Measurements from ENCODE around the gene NREP. TPM values are rescaled to one million over a fixed set of nuclear protein-coding genes. Genes with fewer than 3 reads are reported as not detected.

The NREP gene
- total RNA-seq, 2 donors from 2014 or later = 10.1 to 16.8 TPM

DNA sequence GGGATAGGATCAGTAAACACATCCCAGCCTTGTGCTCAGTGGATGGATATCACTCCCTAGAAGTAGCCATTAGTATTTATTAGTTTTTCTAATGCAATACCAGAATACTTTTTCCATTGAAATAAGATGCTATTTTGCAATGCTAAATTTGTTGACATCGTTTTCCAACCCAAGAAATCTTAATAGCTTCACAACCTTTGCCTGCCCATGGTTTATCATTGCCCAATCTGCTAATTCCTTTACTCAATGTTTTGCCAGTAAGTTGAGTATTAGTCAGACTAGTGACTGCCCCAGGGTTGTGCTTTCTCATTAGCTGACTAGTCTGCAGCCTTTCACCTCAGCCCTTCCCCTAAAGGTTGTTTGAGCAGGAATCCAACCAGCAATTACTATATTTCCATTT is 62.9 kb downstream of the NREP start:
- Mint-ChIP-seq H3K27me3 (ENCODE audit: low read depth) (peaks cover 6% of the 10 kb centered on the region), H3K4me3 (no peak overlapping the region), H3K9me3 (no peaks in the 10 kb centered on the region), H3K4me1 (ENCODE audit: low read depth) (peaks cover 6% of the 10 kb centered on the region), H3K36me3 (ENCODE audit: insufficient read depth in 2 of 2) (no peaks in the 10 kb centered on the region), H3K27ac (no peak overlapping the region)
- ATAC-seq (replicated peaks in 1 of 2) (no peak), DNase-seq (no peak)

GRCh38 chr5:111691914-111692313 is 65.1 kb downstream of the NREP start:
- DNase-seq (no peak), ATAC-seq (replicated peaks in 1 of 2) (no peak)
- H3K36me3 Mint-ChIP-seq (ENCODE audit: insufficient read depth in 2 of 2) = no peaks in the 10 kb centered on the region
- H3K9me3 Mint-ChIP-seq = no peaks in the 10 kb centered on the region
- peaks cover 6% of the 10 kb centered on the region for H3K4me1 Mint-ChIP-seq (ENCODE audit: low read depth)
- H3K27ac Mint-ChIP-seq = no peak overlapping the region
- H3K27me3 Mint-ChIP-seq (ENCODE audit: low read depth) = no peaks in the 10 kb centered on the region
- H3K4me3 Mint-ChIP-seq = no peak overlapping the region

DNA sequence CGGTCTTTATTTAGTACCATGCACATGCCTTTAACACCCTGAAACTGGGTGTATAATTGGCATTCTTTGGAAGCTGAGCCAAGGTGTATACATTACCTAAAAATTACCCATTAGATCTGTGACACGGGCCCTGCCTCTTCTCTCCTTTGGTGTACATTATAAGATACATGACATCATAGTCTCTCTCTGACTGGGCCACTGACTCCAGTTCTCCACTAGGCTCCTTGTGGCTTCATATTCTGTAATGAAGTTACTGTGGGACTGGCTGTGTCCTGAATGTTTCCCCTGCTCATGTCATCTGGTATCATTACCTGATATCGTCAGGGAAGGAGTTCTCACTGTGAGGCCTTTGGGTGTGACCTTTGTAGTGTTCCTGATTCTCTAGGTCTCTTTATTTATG is 65.5 kb downstream of the NREP start:
- Mint-ChIP-seq H3K4me1 (ENCODE audit: low read depth) (peaks cover 6% of the 10 kb centered on the region), H3K9me3 (no peaks in the 10 kb centered on the region), H3K27ac (no peak overlapping the region), H3K4me3 (no peak overlapping the region), H3K27me3 (ENCODE audit: low read depth) (no peaks in the 10 kb centered on the region), H3K36me3 (ENCODE audit: insufficient read depth in 2 of 2) (no peaks in the 10 kb centered on the region)
- peak; percentile 53 to 60 for ATAC-seq (replicated peaks in 1 of 2)
- DNase-seq = no peak

- ATAC-seq (replicated peaks in 1 of 2) = no peak
- Mint-ChIP-seq H3K4me1 (ENCODE audit: low read depth) (peaks cover 6% of the 10 kb centered on the region), H3K9me3 (no peaks in the 10 kb centered on the region), H3K36me3 (ENCODE audit: insufficient read depth in 2 of 2) (no peaks in the 10 kb centered on the region), H3K4me3 (no peak overlapping the region), H3K27me3 (ENCODE audit: low read depth) (no peaks in the 10 kb centered on the region), H3K27ac (no peak overlapping the region)
- no peak for DNase-seq
Observed at GRCh38 chr5:111689357-111689935, 67.5 kb downstream of the NREP start.

DNA sequence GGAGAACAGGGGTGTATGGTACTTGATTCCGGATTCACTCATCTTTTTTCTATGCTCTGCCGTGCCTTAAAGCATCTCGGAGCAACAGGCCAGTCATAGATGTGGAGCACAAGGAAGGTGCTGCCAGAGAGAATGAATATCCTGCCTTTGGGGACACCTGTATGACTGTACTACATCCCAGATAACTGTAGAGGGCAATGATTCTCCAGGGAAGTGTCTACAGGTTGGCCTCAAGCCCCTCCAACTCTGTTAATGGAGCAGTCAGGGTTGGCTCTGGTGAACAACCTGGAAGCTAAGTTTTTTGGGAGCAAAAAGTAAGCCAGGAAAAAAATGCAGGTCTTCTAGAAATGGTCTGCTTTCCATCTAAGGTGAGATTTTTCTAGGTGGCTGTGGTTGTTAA is 71.0 kb downstream of the NREP start:
- Mint-ChIP-seq H3K4me1 (ENCODE audit: low read depth) (no peaks in the 10 kb centered on the region), H3K4me3 (no peak overlapping the region), H3K36me3 (ENCODE audit: insufficient read depth in 2 of 2) (no peaks in the 10 kb centered on the region), H3K27ac (no peak overlapping the region), H3K9me3 (no peaks in the 10 kb centered on the region), H3K27me3 (ENCODE audit: low read depth) (no peaks in the 10 kb centered on the region)
- DNase-seq (no peak), ATAC-seq (replicated peaks in 1 of 2) (no peak)

DNA sequence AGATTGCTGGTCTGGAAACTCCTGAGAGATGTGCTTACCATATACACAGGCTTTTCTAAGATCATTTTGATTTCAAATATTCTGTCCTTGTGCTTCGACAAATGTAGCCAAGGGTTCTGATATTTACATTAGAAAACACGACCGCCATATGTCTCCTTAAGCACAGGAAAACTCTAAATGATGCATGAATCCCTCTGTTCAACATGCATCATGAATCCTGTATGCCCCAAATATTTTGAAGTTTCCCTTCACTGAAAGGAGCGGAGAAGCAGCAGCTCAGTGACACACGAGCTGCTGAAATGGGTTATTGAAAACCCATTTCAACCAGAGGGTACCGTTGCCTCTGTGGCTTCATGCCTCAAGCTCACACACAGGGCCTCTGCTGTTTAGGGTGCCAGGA is 74.4 kb downstream of the NREP start:
- H3K27me3 Mint-ChIP-seq (ENCODE audit: low read depth) = no peaks in the 10 kb centered on the region
- ATAC-seq (replicated peaks in 1 of 2) (no peak), DNase-seq (no peak)
- no peaks in the 10 kb centered on the region for H3K4me1 Mint-ChIP-seq (ENCODE audit: low read depth)
- H3K27ac Mint-ChIP-seq = no peak overlapping the region
- H3K9me3 Mint-ChIP-seq = no peaks in the 10 kb centered on the region
- H3K36me3 Mint-ChIP-seq (ENCODE audit: insufficient read depth in 2 of 2) = no peaks in the 10 kb centered on the region
- no peak overlapping the region for H3K4me3 Mint-ChIP-seq

- Mint-ChIP-seq H3K4me3 (no peak overlapping the region), H3K36me3 (ENCODE audit: insufficient read depth in 2 of 2) (no peaks in the 10 kb centered on the region), H3K27ac (no peak overlapping the region), H3K9me3 (no peaks in the 10 kb centered on the region), H3K4me1 (ENCODE audit: low read depth) (no peaks in the 10 kb centered on the region), H3K27me3 (ENCODE audit: low read depth) (no peaks in the 10 kb centered on the region)
- no peak for ATAC-seq (replicated peaks in 1 of 2)
- no peak for DNase-seq
Observed at GRCh38 chr5:111682121-111682520, 74.9 kb downstream of the NREP start.

DNA sequence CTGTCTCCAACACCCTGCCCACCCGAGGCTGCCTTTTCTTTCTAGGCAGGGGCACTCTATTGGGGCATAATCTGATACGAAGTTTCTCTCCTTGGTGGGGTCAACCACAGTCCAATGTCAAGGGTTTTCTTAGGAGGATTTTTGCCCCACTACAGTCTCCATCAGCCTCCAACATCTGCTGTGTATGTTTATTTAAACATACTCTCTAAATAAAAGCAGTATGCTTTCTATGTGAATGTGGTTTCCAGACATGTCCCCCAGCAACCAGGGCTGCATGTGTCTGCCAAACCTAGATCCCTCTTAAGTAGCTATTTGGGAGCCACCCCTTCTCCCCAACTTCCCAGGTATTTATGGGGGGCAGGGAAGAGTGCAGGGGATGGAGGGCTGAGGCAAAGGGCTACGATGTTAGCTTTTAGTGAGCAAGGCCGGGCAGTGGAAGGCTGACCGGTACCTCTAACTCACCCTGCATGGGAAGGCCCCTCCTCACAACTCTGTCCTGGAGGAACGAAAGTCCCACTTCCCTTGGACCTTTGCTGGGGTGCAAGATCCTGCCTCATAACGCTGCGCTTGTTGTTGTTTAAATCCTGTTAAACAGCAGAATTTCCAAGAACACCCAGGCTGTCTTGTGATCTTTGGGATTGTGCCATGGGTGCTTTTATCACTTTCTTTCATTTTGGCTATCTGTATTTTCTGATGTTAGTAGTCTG is 75.4 kb downstream of the NREP start:
- no peak overlapping the region for H3K27ac Mint-ChIP-seq
- no peaks in the 10 kb centered on the region for H3K9me3 Mint-ChIP-seq
- H3K27me3 Mint-ChIP-seq (ENCODE audit: low read depth) = no peaks in the 10 kb centered on the region
- H3K36me3 Mint-ChIP-seq (ENCODE audit: insufficient read depth in 2 of 2) = no peaks in the 10 kb centered on the region
- no peaks in the 10 kb centered on the region for H3K4me1 Mint-ChIP-seq (ENCODE audit: low read depth)
- ATAC-seq (replicated peaks in 1 of 2) (no peak), DNase-seq (no peak)
- H3K4me3 Mint-ChIP-seq = no peak overlapping the region

DNA sequence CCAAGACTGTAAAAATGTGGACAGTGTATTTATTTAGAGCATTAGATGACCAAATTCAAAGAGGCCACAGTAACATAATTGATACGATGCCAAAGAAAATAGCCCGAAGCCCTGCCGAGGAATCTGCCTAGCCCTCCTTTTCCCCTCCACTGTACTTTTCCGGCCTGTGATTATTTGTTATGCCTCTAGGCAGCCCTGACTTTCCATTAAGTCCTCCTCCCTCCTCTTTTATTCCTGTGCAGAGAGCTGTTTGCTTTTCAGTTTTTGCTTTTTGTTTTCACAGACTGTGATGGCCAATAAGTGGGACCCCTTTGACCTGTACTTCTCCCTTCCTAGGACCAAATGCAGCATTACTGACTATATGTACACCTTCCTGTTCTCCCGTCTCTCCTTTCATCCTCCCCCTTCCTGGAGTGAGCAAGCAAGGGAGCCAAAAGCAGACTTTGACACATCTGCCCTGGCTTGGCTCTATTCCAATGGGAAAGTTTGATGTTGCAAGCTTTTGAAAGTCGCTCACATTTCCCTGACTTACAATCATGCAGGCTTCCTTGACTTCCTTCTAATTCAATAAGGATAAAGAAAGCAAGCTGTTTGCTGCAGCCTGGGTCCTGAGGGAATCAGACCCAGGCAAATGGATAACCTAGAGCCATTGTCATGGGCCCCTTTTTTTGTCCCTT is 76.1 kb downstream of the NREP start:
- H3K27me3 Mint-ChIP-seq (ENCODE audit: low read depth) = no peaks in the 10 kb centered on the region
- DNase-seq (no peak), ATAC-seq (replicated peaks in 1 of 2) (no peak)
- H3K9me3 Mint-ChIP-seq = no peaks in the 10 kb centered on the region
- H3K4me1 Mint-ChIP-seq (ENCODE audit: low read depth) = no peaks in the 10 kb centered on the region
- no peaks in the 10 kb centered on the region for H3K36me3 Mint-ChIP-seq (ENCODE audit: insufficient read depth in 2 of 2)
- no peak overlapping the region for H3K27ac Mint-ChIP-seq
- no peak overlapping the region for H3K4me3 Mint-ChIP-seq

GRCh38 chr5:111679611-111680010 is 77.4 kb downstream of the NREP start:
- no peaks in the 10 kb centered on the region for H3K36me3 Mint-ChIP-seq (ENCODE audit: insufficient read depth in 2 of 2)
- ATAC-seq (replicated peaks in 1 of 2) (no peak), DNase-seq (no peak)
- H3K9me3 Mint-ChIP-seq = no peaks in the 10 kb centered on the region
- no peak overlapping the region for H3K27ac Mint-ChIP-seq
- no peak overlapping the region for H3K4me3 Mint-ChIP-seq
- no peaks in the 10 kb centered on the region for H3K4me1 Mint-ChIP-seq (ENCODE audit: low read depth)
- no peaks in the 10 kb centered on the region for H3K27me3 Mint-ChIP-seq (ENCODE audit: low read depth)

Other genes with a start within 250 kb of the NREP start
- gene STARD4, start 244.7 kb downstream of the NREP start, total RNA-seq = 10 to 100 TPM; 28.9 to 47.4 TPM

All from activated T-cell treated with anti-CD3 and anti-CD28 coated beads, Interleukin-2, amount 50 U/mL, for 72 hours (primary cell).